ENCODE data around the gene FHAD1. TPM values are rescaled to one million over a fixed set of nuclear protein-coding genes. Genes with fewer than 3 reads are reported as not detected.
A peak's percentile ranks its signal among the peaks of the same experiment; 100 is the strongest.
"Not testable (repeated sequence)": the region's sequence is repeated elsewhere in the genome, so short reads cannot be mapped to it uniquely, and the experiment has no call there.

Gene FHAD1
- total RNA-seq, 1 experiment from 2014 or later = 0.47 TPM

DNA sequence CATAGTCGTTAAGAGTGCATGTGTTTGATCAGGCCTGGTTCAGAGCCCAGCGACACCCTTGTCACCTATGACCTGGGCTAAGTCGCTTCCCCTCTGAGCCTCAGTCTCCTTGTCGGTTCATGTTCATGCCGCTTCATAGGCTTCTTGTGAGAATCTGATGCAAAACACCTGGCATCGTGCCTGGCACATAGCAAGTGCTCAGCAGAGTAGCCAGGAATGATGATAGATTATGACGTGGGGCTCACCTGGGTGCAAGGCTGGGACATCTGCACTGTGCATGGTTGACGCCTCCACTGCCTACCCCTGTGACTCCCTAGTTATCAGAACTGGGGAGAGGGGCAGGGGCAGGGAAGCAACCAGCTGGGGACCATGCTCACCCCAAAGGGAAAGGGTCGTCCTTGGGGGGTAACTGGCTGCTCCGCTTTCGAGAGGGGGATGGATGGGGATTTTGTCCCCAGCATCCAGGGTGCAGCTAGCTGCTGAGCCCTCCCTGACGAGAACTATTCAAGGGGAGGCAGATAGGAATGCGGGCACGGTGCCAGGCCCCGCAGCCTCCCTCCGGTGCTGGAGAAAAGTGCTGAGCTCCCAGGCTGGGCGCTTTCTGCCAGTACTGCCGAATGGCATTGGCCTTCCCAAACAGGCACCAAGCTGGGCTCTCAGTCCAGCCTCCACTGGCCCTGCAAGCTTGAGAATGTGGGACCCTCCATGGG is 171.9 kb downstream of the FHAD1 start:
- H3K9me3 ChIP-seq (replicated peaks) = no peaks in the 10 kb centered on the region
- peak overlapping the region; percentile 12; the same call in 1 of the 2 replicates for H3K27ac ChIP-seq
- peak; percentile 70 to 85 for DNase-seq (ENCODE audit: low read depth in 1 of 2, low spot score in 2 of 2)
- H3K27me3 ChIP-seq (replicated peaks) = no peaks in the 10 kb centered on the region
- peaks cover 73% of the 10 kb centered on the region for H3K4me1 ChIP-seq (replicated peaks)
- H3K4me3 ChIP-seq = no peak overlapping the region
- H3K36me3 ChIP-seq = peaks cover 75% of the 10 kb centered on the region

DNA sequence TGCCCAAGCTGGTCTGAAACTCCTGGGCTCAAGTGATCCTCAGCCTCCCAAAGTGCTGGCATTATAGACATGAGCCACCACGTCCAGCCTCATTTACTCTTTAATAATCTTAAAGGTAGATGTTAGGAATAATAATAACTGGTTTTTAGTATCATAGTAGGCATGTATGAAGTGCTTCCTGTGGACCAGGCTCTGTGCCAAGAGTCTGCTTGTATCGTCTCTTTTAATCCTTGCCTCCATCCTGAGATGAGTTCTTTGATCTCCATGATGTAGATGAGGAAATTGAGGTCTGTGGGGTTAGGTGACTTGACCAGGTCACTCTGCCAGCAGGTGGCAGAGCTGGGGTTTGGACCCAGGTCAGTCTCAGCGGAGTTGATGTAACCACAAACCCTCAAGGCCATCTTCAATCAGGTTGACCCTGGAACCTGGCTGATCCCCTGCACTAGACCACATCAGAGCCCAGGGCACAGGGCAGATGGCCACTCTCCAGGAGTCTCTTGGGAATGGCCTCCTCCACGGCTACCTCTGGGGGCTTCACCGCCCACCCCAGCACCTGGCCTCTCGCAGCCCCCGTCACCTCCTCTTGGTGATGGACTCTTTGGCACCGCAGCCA is 173.9 kb downstream of the FHAD1 start:
- Histone ChIP-seq H3K36me3 (peaks cover 72% of the 10 kb centered on the region), H3K27me3 (replicated peaks) (no peaks in the 10 kb centered on the region), H3K4me1 (replicated peaks) (peaks cover 75% of the 10 kb centered on the region), H3K4me3 (no peak overlapping the region), H3K9me3 (replicated peaks) (no peaks in the 10 kb centered on the region), H3K27ac (no peak overlapping the region)
- DNase-seq (ENCODE audit: low read depth in 1 of 2, low spot score in 2 of 2) = no peak

DNA sequence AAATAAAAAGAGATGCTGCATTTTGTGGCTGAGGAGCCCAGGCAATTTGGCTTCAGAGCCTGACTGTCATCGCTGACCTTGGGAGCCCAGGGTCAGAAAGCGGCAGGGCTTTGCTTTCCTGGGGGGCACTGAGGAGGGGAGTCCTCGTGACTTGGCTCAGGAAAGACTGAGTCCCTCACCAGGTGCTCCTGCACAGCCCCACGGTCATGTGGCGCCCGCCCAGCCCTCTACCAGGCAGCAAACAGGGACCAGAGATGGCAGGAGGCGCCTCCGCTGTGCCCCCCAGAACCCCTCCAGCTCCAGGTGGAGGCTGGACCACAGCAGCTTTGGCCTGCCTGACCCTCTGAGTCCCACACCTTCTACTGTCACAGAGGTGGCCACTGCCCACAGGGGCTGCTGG is 175.8 kb downstream of the FHAD1 start:
- peaks cover 75% of the 10 kb centered on the region for H3K36me3 ChIP-seq
- no peak for DNase-seq (ENCODE audit: low read depth in 1 of 2, low spot score in 2 of 2)
- no peaks in the 10 kb centered on the region for H3K9me3 ChIP-seq (replicated peaks)
- peak overlapping the region; percentile 3; the same call in 1 of the 2 replicates for H3K27ac ChIP-seq
- H3K4me1 ChIP-seq (replicated peaks) = peaks cover 75% of the 10 kb centered on the region
- H3K27me3 ChIP-seq (replicated peaks) = no peaks in the 10 kb centered on the region
- H3K4me3 ChIP-seq = no peak overlapping the region

DNA sequence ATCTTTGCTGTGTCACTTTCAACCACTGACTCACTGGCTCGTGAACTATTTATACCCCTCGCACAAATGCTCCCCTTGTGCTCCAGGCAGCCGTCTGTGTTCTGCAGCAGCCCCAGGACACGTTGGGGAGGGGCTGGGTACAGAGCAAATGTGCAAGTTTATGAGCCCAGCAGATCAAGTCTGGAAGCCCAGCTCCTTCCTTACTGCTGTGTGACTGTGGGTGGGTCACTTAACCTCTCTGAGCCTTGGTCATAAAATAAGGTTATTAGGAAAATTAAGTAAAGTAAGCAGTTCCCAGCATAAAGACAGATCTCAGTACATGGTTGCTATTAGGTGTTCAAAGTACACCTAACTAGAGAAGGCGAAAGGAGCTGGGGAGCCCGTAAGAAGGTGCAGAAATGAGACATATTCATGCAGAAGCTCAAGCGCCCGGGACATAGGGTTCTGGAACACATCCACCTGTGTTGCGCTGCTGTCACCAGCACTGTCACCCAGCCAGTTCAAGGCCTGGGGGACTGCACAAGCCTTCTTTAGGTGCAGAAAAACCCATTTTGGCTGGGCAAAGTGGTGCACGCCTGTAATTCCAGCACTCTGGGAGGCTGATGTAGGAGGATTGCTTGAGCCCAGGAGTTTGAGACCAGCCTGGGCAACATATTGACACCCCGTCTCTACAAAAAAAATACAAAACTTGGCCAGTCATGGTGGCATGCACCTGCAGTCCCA is 176.5 kb downstream of the FHAD1 start:
- no peak for DNase-seq (ENCODE audit: low read depth in 1 of 2, low spot score in 2 of 2)
- 0 out of 2 replicates have a peak overlapping the region, but pooled peaks have one; percentile 3 for H3K27ac ChIP-seq

DNA sequence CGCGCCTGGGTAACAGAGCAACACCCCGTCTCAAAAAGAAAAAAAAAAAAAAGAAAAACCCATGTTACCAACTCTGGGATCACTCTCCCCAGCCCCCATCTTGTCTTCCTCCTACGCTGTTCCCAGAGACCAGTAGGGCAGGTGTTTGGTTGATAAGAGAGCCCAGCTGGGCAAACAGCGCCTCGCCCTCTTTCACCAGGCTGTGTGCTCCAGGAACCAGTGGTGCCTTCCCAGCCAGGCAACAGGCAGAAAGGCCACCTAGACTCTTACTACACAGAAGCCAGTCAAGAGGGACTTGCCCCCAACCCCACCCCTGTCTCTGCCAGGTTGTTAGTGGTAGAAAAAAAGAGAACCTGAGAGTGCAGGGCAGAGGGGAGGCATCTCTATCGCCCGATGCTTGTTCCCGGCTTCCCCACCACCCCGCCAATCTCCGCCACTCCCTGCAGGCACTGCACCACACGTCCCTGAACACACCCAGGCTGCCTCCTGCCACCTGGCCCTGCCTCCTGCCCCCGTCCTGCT is 177.2 kb downstream of the FHAD1 start:
- Histone ChIP-seq H3K9me3 (replicated peaks) (no peaks in the 10 kb centered on the region), H3K4me1 (replicated peaks) (peaks cover 66% of the 10 kb centered on the region), H3K27me3 (replicated peaks) (no peaks in the 10 kb centered on the region), H3K27ac (no peak overlapping the region), H3K36me3 (peaks cover 85% of the 10 kb centered on the region), H3K4me3 (no peak overlapping the region)
- no peak for DNase-seq (ENCODE audit: low read depth in 1 of 2, low spot score in 2 of 2)

More for the DNA sequence above, 176.5 kb downstream of the FHAD1 start:
- Histone ChIP-seq H3K36me3 (peaks cover 80% of the 10 kb centered on the region), H3K9me3 (replicated peaks) (no peaks in the 10 kb centered on the region), H3K27me3 (replicated peaks) (no peaks in the 10 kb centered on the region), H3K4me1 (replicated peaks) (peaks cover 72% of the 10 kb centered on the region), H3K4me3 (no peak overlapping the region)

DNA sequence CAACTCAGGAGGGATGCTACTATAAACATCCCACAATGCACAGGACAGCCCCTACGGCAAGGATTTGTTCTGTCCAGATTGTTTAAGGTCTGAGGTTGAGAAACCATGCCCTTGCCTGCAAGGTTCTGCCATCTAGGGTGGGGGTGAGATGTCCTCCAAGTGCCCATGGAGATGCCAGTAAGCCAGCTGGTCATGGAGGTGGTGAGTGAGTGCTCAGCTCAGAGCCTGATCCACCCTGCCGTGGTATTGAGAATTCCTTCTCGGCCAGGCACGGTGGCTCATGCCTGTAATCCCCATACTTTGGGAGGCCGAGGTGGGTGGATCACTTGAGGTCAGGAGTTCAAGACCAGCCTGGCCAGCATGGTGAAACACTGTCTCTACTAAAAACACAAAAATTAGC is 178.0 kb downstream of the FHAD1 start:
- DNase-seq (ENCODE audit: low read depth in 1 of 2, low spot score in 2 of 2) = no peak
- Histone ChIP-seq H3K27me3 (replicated peaks) (no peaks in the 10 kb centered on the region), H3K36me3 (peaks cover 84% of the 10 kb centered on the region), H3K27ac (no peak overlapping the region), H3K9me3 (replicated peaks) (no peaks in the 10 kb centered on the region), H3K4me3 (no peak overlapping the region), H3K4me1 (replicated peaks) (peaks cover 66% of the 10 kb centered on the region)

DNA sequence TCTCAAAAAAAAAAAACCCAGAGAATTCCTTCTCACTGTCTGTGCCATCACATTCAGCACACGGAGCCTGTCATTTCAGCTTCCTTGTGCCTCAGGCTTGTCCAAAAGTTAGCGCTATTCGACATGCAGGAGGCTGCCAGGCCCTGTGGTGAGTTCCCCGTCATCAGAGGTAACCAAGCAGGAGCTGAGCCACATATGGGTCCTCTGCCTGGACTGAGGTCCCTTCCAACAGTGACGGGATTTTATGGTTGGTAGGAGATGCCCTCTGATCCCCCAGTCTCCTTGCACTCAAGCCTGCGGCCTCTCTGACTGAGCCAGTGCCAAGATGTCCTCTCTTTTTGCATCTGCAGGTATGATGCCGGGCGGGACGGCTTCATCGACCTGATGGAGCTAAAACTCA is 178.5 kb downstream of the FHAD1 start:
- no peak overlapping the region for H3K4me3 ChIP-seq
- no peaks in the 10 kb centered on the region for H3K9me3 ChIP-seq (replicated peaks)
- peaks cover 64% of the 10 kb centered on the region for H3K4me1 ChIP-seq (replicated peaks)
- H3K27ac ChIP-seq = peak overlapping the region; percentile 62; the same call in 1 of the 2 replicates
- H3K36me3 ChIP-seq = peaks cover 83% of the 10 kb centered on the region
- no peak for DNase-seq (ENCODE audit: low read depth in 1 of 2, low spot score in 2 of 2)
- H3K27me3 ChIP-seq (replicated peaks) = no peaks in the 10 kb centered on the region

DNA sequence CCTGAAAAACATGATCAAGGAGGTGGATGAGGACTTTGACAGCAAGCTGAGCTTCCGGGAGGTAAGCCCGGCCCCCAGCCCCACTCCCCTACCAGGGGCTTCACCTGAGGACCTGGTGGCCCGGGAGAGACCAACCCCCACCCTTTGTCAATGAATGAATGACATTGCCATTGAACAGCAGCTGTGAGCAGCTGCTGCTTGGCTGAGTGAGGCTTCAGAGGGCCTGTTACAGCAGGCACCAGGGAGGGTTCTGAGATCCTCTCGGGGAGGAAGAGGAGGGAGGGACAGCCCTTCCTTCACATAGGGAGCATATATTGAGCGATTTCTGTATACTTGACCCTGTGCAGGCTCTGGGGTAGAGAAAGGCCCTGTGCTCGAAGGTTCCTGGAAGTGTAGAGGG is 178.9 kb downstream of the FHAD1 start:
- Histone ChIP-seq H3K27ac (peak overlapping the region; percentile 62), H3K9me3 (replicated peaks) (no peaks in the 10 kb centered on the region), H3K4me1 (replicated peaks) (peaks cover 64% of the 10 kb centered on the region), H3K4me3 (no peak overlapping the region), H3K36me3 (peaks cover 83% of the 10 kb centered on the region), H3K27me3 (replicated peaks) (no peaks in the 10 kb centered on the region)
- no peak for DNase-seq (ENCODE audit: low read depth in 1 of 2, low spot score in 2 of 2)

DNA sequence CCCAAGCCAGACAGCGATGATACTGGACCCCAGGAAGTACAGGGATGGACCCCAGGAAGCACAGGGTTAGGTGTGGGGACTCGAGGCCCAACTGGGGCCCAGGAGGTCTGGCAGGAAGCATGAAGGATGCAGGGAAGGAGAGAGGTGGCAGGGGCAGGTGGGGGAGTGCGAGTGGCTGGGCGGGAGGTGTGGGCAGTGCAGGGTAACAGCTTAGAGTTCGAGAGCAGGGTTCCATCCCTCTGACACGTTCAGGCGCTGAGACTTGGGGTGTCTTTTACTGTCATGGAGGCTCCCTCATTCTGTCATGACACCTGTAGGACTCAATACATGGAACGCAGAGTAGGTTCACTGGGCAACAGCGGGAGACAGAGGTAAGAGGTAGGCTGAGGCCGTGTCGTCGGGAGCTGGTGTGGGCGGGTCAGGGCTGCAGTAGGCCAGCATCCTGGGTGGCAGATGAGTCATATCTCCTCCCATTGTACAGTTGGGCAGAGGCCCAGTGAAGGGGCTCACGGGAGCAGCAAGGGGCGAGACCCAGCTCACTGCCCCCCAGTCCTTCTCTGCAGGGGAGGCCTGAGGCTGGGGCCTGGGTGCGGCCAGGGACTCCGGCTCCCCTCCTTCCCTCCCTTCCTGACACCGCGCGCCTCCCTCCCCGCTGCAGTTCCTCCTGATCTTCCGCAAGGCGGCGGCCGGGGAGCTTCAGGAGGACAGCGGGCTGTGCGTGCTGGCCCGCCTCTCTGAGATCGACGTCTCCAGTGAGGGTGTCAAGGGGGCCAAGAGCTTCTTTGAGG is 179.7 kb downstream of the FHAD1 start:
- Histone ChIP-seq H3K36me3 (peaks cover 83% of the 10 kb centered on the region), H3K27me3 (replicated peaks) (no peaks in the 10 kb centered on the region), H3K4me3 (no peak overlapping the region), H3K4me1 (replicated peaks) (peaks cover 64% of the 10 kb centered on the region), H3K27ac (peak overlapping the region; percentile 62), H3K9me3 (replicated peaks) (no peaks in the 10 kb centered on the region)
- DNase-seq (ENCODE audit: low read depth in 1 of 2, low spot score in 2 of 2) = peak; percentile 98 to 99

DNA sequence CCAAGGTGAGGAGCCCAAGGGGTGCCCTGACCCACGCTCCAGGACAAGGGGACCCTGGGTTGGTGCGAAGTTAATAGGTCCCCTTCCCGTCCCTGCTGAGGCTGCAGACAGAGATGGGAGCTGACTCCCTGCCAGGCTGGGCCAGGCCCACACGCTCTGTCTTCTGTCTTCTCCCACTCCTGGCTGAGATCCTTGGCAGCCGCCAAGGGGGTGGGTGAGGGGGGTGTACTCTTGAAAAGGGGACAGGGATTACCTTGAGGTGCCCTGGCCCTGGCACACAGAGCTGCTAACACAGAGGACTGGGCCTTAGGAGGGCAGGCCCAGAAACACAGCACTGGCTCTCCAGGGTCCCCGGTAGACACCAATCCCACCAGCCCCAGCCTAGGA is 180.2 kb downstream of the FHAD1 start:
- no peak for DNase-seq (ENCODE audit: low read depth in 1 of 2, low spot score in 2 of 2)
- Histone ChIP-seq H3K27ac (peak overlapping the region; percentile 50), H3K4me1 (replicated peaks) (peaks cover 64% of the 10 kb centered on the region), H3K9me3 (replicated peaks) (no peaks in the 10 kb centered on the region), H3K4me3 (no peak overlapping the region), H3K27me3 (replicated peaks) (no peaks in the 10 kb centered on the region), H3K36me3 (peaks cover 87% of the 10 kb centered on the region)

DNA sequence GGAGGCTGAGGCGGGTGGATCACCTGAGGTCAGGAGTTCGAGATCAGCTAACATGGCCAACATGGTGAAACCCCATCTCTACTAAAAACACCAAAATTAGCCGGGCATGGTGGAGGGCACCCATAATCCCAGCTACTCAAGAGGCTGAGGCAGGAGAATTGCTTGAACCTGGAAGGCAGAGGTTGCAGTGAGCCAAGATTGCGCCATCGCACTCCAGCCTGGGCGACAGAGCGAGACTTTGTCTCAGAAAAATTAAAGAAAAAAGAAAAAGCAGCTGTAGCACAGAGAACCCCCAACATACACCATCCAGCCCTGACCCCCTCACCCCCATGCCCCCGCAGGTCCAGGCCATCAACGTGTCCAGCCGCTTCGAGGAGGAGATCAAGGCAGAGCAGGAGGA is 181.2 kb downstream of the FHAD1 start:
- peaks cover 82% of the 10 kb centered on the region for H3K36me3 ChIP-seq
- not testable (repeated sequence) for H3K27me3 ChIP-seq (replicated peaks); H3K27ac ChIP-seq; DNase-seq (ENCODE audit: low read depth in 1 of 2, low spot score in 2 of 2); H3K4me3 ChIP-seq; H3K9me3 ChIP-seq (replicated peaks)
- H3K4me1 ChIP-seq (replicated peaks) = peaks cover 58% of the 10 kb centered on the region

DNA sequence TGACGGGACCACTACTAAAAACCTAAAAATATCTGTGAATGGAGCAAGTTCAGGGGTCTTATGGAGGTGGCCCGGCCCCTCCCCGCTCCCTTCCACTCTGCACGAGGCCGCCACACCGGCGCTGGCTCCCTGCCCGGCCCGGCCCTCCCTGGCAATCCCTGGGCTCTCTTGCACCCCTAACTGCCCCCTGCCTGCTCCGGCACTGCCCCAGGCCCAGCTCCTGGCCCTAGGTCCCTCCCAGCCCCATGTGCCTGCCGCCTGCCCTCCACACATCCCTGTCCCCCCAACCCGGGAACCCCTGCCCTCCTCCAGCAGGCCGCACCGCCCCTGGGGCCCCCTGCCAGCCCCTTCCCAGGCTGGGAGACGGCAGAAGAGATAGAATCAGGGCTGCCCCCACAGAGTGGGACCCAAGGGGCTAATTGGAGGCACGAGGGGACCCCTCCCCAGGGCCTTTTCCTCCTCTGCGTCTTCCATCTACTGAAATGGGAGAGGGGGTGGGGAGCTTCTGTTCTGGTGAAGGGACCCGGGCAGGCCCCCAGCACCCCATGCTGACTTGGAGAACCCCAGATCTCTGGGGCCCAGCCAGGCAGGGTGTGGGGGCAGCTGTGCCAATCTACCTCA is 181.9 kb downstream of the FHAD1 start:
- DNase-seq (ENCODE audit: low read depth in 1 of 2, low spot score in 2 of 2) = no peak
- peaks cover 79% of the 10 kb centered on the region for H3K36me3 ChIP-seq

DNA sequence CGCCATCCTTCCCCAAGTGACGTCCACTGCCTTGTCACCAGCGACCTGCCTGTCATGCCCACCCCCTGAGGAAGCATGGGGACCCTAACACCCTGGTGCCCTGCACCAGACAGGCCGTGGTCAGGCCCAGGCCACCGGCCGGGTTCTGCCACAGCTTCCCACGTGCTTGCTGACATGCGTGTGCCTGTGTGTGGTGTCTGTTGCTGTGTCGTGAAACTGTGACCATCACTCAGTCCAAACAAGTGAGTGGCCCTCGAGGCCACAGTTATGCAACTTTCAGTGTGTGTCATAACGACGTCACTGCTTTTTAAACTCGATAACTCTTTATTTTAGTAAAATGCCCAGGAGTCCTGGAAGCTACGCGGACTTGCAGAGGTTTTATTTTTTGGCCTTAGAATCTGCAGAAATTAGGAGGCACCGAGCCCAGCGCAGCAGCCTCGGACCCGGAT is 182.7 kb downstream of the FHAD1 start:
- Histone ChIP-seq H3K27ac (no peak overlapping the region), H3K9me3 (replicated peaks) (no peaks in the 10 kb centered on the region)
- peak in 1 of 2 experiments; percentile 56 for DNase-seq (ENCODE audit: low read depth in 1 of 2, low spot score in 2 of 2)

More for the DNA sequence above, 181.9 kb downstream of the FHAD1 start:
- no peak overlapping the region for H3K27ac ChIP-seq
- no peak overlapping the region for H3K4me3 ChIP-seq
- H3K4me1 ChIP-seq (replicated peaks) = peaks cover 56% of the 10 kb centered on the region
- no peaks in the 10 kb centered on the region for H3K9me3 ChIP-seq (replicated peaks)
- no peaks in the 10 kb centered on the region for H3K27me3 ChIP-seq (replicated peaks)

More for the DNA sequence above, 182.7 kb downstream of the FHAD1 start:
- Histone ChIP-seq H3K36me3 (peaks cover 72% of the 10 kb centered on the region), H3K4me1 (replicated peaks) (peaks cover 50% of the 10 kb centered on the region), H3K4me3 (no peak overlapping the region), H3K27me3 (replicated peaks) (no peaks in the 10 kb centered on the region)
